HFF-Myc (cell line): ENCODE results near the gene PPTC7.
"Not testable (repeated sequence)": the region's sequence is repeated elsewhere in the genome, so short reads cannot be mapped to it uniquely, and the experiment has no call there.

Experiments used
- DNase-seq: peaks from one replicate; pipeline ENCODE4 v3.0.0-alpha.2; 2011; ENCODE audit warnings: low read depth; ENCODE audit errors: extremely low read depth
- H3K4me3 ChIP-seq: replicated peaks from 2 replicates; pipeline ENCODE4 v1.5.1; 2011; ENCODE audit warnings: low read depth, mild to moderate bottlenecking, control low read depth, low read length
- TF ChIP-seq, protein P1 (sequence below): IDR thresholded peaks from 2 replicates; pipeline ENCODE4 v1.5.1; 2012; ENCODE audit warnings: mild to moderate bottlenecking, low read depth, low read length, control low read depth; ENCODE audit errors: missing control alignments

PPTC7 gene

DNA sequence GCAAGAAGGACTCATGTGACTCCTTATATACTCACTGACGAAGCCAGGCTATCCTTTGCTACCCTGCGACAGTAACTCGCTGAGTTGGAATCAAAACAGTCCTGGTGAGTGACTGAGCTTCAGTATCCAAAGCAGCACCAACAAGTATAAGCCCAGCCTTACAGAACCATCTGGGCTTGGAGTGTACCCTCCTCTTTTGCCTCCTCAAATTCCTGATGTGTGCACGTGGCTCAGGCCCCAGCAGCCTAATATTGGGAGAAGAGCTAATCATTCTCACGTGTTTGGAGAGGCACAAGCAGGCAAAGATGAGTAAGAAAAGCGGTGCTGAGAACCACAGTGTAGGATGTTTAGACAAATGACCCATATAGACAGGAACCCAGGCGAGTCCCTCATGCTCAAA is 34.4 kb downstream of the PPTC7 start:
- peak; percentile 74 for DNase-seq
- H3K4me3 ChIP-seq, result no peak overlapping the region
- TF ChIP-seq, protein P1, sequence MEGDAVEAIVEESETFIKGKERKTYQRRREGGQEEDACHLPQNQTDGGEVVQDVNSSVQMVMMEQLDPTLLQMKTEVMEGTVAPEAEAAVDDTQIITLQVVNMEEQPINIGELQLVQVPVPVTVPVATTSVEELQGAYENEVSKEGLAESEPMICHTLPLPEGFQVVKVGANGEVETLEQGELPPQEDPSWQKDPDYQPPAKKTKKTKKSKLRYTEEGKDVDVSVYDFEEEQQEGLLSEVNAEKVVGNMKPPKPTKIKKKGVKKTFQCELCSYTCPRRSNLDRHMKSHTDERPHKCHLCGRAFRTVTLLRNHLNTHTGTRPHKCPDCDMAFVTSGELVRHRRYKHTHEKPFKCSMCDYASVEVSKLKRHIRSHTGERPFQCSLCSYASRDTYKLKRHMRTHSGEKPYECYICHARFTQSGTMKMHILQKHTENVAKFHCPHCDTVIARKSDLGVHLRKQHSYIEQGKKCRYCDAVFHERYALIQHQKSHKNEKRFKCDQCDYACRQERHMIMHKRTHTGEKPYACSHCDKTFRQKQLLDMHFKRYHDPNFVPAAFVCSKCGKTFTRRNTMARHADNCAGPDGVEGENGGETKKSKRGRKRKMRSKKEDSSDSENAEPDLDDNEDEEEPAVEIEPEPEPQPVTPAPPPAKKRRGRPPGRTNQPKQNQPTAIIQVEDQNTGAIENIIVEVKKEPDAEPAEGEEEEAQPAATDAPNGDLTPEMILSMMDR, result no peak

DNA sequence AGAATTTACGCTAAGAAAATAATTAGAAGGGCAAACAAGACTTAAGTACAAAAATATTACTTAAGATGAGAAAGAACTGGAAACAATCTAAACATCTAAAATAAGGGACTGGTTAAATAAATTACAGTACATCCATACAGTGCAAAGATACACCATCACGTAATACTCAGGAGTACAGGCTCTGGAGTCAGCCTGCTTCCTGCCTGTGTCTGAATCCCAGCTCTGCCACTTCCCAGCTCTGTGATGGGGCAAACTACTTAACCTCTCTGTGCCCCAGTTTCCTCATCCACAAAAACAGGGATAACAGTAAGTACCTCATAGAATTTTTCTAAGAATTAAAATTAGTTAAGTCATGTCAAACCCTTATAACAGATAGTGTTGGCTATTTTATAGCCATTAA is 36.0 kb downstream of the PPTC7 start:
- no peak for DNase-seq
- no peak overlapping the region for H3K4me3 ChIP-seq
- TF ChIP-seq, protein P1, result no peak

DNA sequence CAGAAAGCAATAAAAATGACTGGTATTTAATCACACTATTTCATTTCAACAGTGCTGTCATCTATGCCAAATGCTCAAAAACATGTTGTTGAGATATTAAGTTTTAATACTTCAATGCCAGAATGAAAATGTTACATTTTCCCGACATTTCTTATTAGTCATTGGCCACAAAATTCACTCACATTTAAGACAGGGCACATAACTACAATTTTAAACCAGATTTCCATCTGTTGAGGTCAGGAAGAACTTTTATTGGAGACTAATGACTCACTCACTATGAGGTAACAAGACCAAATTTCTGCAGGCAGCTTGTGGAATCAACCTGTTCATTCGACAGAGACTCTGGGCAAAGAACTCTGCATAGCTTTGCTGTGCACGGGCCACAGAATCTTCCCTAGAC is 36.8 kb downstream of the PPTC7 start:
- TF ChIP-seq, protein P1, result no peak
- DNase-seq, result peak; percentile 95
- no peak overlapping the region for H3K4me3 ChIP-seq

DNA sequence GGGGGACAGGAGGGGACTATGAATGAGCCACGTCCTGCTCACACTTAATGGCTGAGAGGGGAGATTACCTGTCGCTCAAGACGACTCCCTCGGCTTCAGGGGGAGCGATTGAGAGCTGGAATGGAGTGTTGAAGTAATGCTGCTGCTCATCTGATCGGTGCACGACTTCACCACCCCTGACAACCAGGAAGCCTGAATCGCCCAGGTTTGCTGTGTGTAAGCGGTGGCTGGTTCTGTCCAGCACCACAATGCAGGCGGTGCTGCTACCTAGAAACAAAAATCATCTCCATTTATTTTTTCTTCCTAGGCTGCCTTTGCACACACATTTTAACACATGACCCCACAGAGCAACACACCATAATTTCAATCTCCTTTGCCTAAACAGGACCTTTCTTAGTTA is 37.3 kb downstream of the PPTC7 start:
- TF ChIP-seq, protein P1, result no peak
- no peak overlapping the region for H3K4me3 ChIP-seq
- no peak for DNase-seq

DNA sequence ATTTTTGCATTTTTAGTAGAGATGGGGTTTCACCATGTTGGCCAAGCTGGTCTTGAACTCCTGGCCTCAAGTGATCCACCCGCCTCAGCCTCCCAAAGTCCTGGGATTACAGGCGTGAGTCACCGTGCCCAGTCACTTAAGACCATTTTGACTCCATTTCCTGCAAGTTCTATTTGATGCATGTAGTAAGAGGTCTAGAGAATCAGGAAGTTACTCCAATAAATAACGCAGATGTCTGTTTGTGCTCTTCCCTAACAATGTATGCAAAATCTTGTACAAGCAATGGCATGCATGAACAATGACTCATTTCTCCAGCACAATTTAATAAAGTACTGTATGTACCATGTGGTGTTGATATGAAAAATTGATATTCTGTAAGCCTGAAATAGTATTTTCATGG is 37.9 kb downstream of the PPTC7 start:
- H3K4me3 ChIP-seq, result not testable (repeated sequence)
- DNase-seq, result peak; percentile 94

DNA sequence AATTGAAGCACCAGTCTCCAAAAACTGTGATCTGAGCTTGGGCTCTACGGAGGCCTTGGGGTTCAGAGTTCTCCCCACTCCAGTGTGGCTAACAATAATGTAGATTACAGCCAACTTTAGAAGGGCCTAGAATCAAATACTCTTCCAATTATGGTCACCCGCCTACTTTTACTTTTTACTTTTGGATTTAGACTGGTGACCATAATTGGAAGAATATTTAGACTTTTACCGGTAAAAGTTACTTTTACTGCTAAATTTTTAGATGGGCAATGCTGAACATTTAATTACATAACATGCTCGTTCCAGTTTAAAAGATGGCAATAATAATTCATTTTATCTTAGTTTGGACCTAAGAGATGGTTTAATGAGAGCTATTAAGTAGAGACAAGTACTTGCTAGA is 39.2 kb downstream of the PPTC7 start:
- H3K4me3 ChIP-seq, result no peak overlapping the region
- TF ChIP-seq, protein P1, result no peak
- DNase-seq, result no peak

DNA sequence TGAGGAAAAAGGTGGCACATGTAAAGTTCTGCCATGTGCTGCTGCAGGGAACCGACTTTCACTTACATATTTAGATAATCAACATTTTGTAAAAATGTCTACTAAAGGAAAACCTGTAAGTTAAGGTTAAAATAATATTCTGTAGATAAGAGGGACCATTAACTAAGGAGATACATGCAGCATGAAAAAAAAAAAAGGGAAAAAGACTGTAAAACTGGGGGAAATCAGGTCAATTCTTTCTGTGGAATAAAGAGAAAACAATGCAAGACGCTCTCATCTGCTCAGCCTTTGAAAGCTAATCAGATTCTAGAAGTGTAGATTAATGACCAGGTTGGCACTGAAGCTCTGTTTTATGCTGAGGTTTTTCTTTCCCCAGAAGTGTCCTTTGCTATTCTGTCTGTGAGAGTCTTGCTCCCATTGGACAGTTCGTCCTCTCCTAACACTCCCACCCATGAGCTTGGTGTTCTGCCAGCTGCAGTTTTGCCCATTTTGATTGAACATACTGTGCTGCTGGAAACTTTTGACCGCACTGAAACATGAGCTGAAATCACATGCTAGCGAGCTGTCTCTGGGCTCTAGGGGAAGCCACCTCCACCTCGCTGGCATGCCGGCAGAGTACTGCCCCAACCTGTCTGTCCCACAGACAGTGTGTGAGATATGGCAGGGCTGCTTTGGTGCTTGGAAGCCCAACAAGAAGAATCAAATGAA is 39.7 kb downstream of the PPTC7 start:
- peak; percentile 89 for DNase-seq
- TF ChIP-seq, protein P1, result no peak
- no peak overlapping the region for H3K4me3 ChIP-seq
